GM18508 (cell line): Measurements from ENCODE around the gene TUBB1.

ENCODE experiments used
- ATAC-seq: cut with Tn5 transposase; IDR thresholded peaks from one replicate; pipeline ENCODE4 v1.9.1; 2021; ENCODE audit warnings: moderate number of reproducible peaks; ENCODE audit not compliant: insufficient read depth, unreplicated experiment

TUBB1 gene

GRCh38 chr20:59071216-59071615 is 52.0 kb downstream of the TUBB1 start:
- no peak for ATAC-seq

- no peak for ATAC-seq
Observed at GRCh38 chr20:59073582-59073981, 54.4 kb downstream of the TUBB1 start.

GRCh38 chr20:59074456-59074855 is 55.2 kb downstream of the TUBB1 start:
- no peak for ATAC-seq

GRCh38 chr20:59075934-59076508 is 56.8 kb downstream of the TUBB1 start:
- ATAC-seq = no peak
